Measurements from ENCODE around the gene C4orf17.

The C4orf17 gene

GRCh38 chr4:99574530-99575324, 63.9 kb downstream of the C4orf17 start, which contains the start of gene MTTP:
Gene MTTP, plus strand, starts transcription at chr4:99574824. Its CDS starts 86 bp downstream, at chr4:99574910.
- no peak for DNase-seq (ENCODE audit: low spot score)
- no peak for TF ChIP-seq CTCF (conservative IDR thresholded peaks at IDR 0.05; ENCODE audit: low read depth)
- H3K27ac ChIP-seq = no peak within 1 kb of the TSS
- ChIA-PET POLR2A (ENCODE audit: low non-redundant PET) (no interaction called here), CTCF (interaction anchor here (0.6 kb wide), 1 partner anchor 72 kb away, joined by 3 read pairs; no protein-coding TSS in a partner anchor)

- H3K27ac ChIP-seq = no peak overlapping the region
- no peak for DNase-seq (ENCODE audit: low spot score)
- ChIA-PET POLR2A (ENCODE audit: low non-redundant PET) (no interaction called here), CTCF (no interaction called here)
- no peak for TF ChIP-seq CTCF (conservative IDR thresholded peaks at IDR 0.05; ENCODE audit: low read depth)
These were observed 67.9 kb downstream of the C4orf17 start for GRCh38 chr4:99578714-99579113.

- ChIA-PET POLR2A (ENCODE audit: low non-redundant PET) (no interaction called here), CTCF (no interaction called here)
- no peak for TF ChIP-seq CTCF (conservative IDR thresholded peaks at IDR 0.05; ENCODE audit: low read depth)
- H3K27ac ChIP-seq = no peak overlapping the region
- no peak for DNase-seq (ENCODE audit: low spot score)
These were observed 74.7 kb downstream of the C4orf17 start for GRCh38 chr4:99585516-99585915.

GRCh38 chr4:99586322-99586721, 75.5 kb downstream of the C4orf17 start:
- no peak overlapping the region for H3K27ac ChIP-seq
- TF ChIP-seq CTCF (conservative IDR thresholded peaks at IDR 0.05; ENCODE audit: low read depth) = no peak
- no peak for DNase-seq (ENCODE audit: low spot score)
- ChIA-PET CTCF (no interaction called here), POLR2A (ENCODE audit: low non-redundant PET) (no interaction called here)

GRCh38 chr4:99586797-99587196, 76.0 kb downstream of the C4orf17 start:
- POLR2A ChIA-PET (ENCODE audit: low non-redundant PET) = no interaction called here
- no peak overlapping the region for H3K27ac ChIP-seq
- CTCF ChIA-PET = no interaction called here
- DNase-seq (ENCODE audit: low spot score) = no peak
- TF ChIP-seq CTCF (conservative IDR thresholded peaks at IDR 0.05; ENCODE audit: low read depth) = no peak

- no peak for TF ChIP-seq CTCF (conservative IDR thresholded peaks at IDR 0.05; ENCODE audit: low read depth)
- POLR2A ChIA-PET (ENCODE audit: low non-redundant PET) = no interaction called here
- H3K27ac ChIP-seq = no peak overlapping the region
- DNase-seq (ENCODE audit: low spot score) = no peak
- CTCF ChIA-PET = no interaction called here
These were observed 76.5 kb downstream of the C4orf17 start for GRCh38 chr4:99587309-99587708.

All from RWPE1 (cell line).